NCI-H345 (cell line): ENCODE measurements around the gene HOXB4.

Experiments
- DNase-seq: peaks from one replicate; lab custom pipeline; 2025; lab: John Stamatoyannopoulos, UW

HOXB4 gene

DNA sequence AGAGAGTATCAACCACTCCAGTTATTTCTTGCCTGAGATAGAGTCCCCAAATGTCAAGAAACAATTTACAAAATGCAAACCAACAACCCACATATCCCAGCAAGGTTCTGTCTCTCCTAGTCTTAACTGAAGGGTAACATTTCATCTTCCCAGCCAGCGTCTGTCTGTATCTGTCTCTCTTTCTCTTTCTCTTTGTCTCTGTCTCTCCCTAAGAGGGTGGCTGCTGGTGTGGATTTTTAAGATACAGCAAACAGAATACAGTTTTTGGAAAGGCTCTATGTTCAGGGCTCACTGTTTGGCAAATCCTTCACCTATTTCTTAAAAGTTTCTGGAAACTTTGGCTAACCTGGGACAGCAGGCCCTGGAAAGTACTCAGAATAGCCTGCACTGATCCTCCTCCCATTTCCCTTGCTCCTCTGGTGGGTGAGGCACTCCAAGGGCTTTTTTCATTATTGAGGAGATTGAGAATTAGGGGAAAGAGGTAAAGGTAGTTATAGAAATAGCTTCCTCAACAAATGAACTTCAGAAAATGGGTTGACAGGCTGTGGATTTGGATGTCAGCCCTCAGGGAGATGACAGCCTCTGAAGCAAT is 6.2 kb downstream of the HOXB4 start:
- DNase-seq = no peak

DNA sequence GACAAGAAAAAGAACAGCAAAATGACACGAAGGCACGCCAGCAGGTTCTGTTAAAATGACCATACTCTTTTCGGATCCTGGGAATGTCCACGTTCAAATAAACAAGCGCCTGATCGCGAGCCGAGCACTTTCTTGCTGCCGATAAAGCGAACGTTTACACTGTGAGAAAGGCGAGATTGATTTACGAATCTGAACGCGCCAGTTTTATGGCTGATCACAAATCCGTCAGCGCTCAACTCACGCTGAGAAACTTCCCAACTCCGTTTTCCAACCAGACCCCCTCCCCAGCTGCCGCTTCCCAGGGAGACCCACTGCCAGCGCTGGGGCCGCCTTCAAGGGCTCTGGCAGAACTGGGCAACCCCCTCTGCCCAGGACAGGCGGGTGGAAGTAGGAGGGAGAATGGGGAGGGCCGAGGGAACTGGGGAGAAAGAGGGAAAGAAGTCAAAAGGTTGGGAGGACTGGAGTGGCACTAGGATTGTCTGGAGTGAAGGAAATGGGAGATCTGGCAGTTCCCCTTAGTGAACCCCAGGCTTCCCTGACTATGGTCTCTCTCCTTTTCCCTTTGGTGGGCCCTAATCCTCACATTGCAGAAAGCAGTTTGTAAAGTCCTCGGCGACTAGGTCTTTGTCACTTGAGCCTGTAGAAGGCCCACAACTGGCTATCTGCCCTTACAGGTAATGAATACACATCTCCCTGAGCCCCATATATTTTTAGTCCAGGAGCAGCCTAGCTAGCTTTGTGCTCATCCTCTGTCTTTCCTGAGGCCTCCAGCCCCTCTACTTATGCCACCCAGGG is 6.9 kb downstream of the HOXB4 start:
- DNase-seq = no peak

DNA sequence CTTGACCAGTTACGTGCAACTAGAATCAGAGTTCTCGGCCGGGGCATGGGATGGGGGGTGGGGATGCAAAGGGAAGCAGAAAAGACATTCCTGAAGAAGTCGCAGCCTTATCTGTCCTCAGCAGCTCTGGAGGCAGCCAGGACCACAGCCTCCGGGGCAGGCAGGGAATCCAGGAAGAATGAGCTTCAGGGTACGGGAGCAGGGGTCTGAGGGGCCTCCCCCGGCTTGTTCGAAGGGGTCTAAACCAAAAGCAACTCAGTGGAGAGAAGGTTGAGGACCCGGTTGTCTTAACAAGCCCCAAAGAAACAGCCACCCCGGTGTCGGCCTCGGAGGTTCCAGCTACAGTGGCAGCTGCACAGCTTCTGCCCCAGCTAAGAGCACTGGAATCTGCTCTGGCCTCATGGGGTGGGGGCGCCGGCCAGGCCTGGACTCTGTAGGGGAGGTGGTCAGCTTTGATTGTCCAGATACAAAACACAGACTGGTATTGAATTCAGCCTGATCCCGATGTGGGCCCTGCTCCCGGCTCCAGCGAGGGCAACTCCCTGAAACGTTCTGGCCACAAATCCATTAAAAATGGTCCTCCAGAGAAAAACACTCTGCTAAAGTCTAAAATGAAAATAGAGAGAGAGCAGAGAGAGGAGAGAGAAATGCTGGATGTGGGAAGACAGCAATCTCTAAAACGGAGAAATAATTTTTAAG is 7.7 kb downstream of the HOXB4 start:
- DNase-seq = no peak

DNA sequence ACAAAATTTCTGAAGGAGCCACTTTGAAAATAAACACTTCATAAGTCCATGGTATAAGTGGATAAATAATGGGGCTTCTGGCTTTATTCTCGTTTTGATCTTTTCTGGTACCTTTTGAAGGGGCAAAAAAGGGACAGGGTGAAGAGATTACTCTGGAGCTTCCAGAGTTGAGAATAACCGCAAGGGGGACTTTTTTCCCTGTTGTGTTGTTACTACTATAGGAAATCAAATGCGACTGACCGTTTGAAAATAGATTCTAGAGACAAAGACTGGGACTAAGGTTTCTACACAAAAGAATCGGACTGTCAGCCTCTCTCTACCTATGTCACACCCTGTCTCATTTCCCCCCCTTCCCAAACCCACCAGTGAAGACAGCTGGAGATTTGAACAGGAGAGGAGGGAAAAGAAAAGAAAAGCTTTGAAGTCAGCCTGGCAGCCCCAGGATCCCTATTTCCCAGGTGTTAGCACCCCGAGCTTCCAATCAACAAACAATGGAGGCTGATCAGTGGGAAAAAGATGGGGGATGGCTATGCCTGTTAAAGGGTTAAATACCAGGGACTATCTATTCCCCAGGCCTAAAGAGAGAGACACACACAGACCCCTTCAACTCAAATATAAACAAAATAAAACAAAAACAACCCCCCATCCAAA is 8.4 kb downstream of the HOXB4 start:
- DNase-seq = no peak

DNA sequence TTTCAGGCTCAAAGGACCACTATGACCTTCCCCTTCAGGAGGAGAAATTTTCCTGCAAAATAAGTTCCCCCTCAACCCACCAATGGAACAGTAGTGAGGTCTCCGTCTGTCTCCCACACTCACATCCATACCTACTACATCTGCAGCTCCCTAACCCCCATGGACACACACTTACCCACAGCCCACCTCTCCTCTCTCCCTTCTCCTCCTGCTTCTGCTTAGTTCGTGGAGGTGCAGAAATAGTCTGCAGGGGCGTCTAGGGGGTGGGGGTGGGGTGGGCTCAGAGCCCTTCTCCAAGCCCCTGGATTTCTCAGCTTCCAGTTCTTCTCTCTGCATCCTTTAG is 8.9 kb downstream of the HOXB4 start:
- DNase-seq = no peak

DNA sequence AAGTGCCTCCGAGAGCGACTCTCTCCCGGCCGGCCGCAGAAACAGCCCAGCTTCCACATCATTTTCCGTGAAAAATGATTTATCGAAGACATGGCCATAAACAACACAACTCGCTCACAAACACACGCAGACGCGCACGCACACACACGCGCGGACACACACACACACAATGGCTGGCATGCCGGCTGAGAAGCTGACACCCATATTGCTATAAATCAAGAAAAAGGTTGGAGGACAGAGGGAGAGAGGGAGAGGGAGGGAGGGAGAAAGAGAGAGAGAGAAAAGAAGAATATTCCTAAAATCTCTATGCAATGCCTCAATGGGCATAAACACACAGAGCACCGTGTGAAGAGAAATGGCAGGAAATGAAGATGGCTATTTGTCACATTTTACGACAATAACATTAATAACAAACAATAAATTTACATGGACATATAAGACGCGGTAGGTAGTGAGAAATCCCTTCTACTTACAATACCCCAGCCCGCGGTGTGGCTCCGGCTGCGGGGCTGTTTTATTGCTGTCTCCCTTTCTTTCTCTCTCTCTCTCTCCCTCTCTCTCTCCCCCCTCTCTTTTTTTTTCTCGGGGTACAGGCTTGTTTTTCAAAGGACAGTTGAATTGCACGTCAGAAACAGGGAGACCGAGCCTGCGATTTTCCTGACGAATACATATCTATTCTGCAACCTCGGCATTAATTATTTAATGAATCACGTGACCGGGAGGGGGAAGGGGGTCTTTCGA is 9.5 kb downstream of the HOXB4 start:
- DNase-seq = no peak

DNA sequence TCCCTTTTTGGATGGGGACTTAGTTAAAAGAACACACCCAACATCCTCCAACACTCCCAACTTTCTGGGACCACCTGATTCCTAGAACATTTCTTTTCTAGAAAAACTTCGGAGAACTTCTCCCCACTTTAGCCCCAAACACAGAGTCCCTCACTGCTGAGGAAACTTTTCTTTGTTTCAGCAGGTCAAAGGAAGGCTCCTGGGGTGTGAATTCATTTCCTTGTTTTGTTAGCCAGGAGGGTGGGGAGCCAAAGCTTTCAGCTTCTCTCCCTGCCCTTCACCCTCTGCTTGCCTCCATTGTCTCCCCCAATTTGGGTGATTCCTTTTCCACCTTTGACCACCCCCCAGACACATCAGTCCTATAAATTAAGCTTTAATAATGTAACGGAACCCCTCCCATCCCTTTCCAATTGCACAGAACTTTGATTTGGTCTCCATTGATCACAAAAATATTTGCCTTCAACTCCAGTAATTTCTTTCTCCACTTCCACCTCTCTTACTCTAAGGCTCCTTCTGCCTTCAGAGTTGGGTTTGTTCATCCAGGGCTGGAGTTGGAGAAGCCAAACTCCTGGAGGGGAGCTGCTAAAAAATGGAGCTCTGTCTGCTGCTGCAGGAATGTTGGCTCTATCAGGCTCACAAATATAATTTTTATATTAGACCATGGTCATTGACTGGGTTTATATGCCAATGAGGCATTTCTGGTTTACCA is 10.3 kb downstream of the HOXB4 start:
- DNase-seq = no peak

DNA sequence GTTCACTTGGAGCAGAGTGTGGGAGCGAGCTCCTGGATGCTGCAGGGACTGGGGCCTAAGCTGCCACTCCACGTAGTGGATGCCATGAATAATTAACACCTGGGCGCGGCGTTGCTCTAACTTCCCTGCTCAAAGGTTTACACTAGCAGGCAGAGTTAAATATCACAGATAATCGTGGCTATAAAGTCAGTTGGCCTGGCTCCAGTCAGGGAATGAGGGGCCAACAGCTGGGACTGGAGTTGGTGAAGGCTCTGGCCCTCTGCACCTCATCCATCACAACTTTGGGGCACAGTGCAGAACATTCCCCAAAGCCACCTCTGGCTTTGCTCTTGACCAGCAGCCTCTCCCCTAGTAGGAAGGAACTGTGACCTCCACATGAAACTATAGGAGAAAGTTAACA is 10.9 kb downstream of the HOXB4 start:
- DNase-seq = no peak

DNA sequence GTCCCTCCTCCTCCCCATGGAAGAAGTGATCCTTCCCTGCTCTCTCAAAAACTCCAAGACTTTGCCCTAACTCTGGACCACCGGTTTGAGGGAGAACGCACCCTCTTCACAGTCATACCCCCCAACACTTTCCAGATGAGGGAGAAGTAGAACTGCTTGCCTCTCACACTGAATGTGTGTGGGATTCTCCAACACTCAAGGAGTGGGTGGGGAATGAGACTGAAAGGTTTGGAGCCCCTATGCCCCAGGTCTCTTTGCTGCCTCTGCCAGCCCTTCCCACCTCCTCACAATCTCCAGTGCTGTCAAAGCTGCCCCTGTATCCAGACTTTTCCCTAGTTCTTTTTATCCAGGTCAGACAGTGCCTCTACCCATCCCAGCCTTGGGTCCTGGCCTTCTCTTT is 11.4 kb downstream of the HOXB4 start:
- no peak for DNase-seq

DNA sequence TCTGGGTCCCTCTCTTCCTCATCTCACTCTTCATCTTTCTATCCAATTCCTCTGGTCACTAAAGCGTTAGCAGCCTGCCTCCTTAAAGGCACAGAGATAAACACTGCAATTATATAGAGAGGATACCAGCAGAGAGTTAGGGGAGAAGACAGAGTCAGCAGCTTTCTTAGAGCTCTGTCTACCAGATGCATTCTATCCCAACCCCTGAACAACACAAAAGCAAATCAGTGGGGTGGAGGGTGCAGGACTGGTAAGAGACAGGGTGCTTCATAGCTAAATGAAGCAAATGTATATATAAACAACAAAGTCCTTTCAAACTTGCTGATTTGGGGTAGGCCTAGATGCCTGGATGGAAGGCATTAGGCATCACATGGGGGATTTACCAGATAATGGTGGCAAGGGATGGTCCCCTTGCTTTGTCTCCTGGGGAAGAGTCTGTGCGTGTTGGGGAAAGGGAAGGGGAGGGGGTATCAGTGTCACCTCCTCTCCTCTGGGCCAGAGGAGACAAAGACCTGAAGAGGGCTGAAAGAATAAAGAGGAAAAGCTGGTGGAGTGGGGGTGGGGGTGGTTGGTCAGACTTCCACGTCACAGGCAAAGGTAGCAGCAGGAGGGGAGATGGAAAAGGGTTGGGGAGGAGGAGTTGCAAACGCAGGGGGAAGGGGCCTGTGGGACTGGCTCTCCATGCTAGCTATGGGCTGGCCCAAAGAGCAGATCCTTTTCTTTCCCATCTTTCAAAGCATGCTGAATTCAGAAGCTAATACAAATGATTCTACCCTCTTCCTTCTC is 12.0 kb downstream of the HOXB4 start:
- no peak for DNase-seq

DNA sequence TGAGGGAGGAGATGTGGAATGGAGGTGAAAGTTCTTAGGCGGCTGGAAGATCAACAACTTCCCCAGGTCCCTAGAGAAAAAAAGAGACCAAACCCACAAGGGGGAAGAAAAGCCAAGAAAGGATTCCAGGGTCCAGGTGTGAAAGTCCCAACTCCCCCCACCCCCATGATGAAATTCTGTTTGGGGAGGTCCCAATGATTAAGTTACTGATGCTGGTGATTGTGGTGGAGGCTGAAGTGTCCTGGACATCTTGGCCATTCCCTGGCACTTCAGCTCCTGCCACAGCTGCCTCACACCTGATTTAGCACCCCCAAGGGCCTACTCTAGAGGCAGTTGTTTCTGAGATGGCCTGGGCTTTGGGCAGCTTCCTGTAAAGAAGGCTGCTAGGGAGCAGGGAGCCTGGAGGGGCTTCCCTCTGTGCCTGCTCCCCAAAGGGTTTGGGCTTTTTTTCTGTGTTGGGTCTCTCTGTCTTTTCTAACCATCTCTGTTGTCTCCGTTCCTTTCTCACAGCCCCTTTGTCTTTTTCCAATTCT is 13.1 kb downstream of the HOXB4 start:
- no peak for DNase-seq

DNA sequence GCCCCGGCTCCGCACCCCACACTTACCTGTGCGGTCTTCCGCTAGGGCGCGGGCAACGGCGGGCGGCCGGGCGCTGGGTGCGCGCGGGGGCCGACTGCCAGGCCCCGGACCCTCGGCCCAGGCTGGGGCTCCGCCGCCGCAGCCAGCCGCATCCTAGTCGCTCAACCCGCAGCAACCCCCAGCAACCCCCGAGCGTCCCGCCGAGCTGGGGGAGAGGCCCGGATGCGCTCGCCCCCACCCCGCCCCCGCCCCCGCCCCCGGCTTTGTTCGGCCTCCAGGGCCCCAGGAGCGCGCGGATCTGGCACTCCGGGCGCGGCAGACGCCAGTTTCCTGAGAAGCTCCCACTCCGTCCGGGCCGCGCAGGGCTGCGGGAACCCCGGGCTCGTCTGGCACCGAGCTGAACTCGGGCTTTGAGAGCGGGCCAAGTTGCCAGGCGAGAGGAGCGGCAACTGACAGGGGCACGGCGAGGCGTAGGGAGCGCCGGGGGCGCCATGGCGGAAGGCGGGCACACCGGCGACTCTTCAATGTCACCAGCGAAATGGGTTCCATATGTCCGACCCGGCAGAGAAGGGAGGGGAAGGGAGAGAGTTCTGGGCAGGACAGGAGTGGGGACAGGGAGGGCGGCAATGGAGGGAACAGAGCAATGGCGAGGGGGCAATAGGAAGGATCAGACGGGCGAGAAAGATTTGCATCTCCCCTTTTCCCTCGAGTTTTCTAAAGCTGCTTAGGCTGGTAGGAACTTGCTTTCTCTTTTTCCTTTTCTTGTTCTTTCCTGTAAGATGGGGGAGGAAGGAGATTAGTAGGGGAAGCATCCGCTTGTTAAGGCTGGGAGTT is 13.7 kb downstream of the HOXB4 start:
- no peak for DNase-seq

DNA sequence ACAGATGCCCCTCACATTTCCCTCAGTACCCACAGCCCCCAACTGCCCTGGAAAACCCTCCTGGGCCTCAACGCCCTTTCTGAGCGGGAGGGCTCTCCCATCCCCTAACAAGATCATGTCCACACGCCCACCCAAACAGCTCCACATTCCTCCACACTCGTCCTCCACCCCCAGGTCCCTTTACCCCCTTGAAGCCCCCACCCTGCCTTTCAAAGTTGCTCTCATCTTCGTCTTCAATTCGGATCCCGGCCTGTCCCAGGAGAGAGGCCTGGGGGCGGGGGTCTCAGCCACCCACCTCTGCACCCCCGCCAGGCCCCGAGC is 14.3 kb downstream of the HOXB4 start:
- DNase-seq = no peak

DNA sequence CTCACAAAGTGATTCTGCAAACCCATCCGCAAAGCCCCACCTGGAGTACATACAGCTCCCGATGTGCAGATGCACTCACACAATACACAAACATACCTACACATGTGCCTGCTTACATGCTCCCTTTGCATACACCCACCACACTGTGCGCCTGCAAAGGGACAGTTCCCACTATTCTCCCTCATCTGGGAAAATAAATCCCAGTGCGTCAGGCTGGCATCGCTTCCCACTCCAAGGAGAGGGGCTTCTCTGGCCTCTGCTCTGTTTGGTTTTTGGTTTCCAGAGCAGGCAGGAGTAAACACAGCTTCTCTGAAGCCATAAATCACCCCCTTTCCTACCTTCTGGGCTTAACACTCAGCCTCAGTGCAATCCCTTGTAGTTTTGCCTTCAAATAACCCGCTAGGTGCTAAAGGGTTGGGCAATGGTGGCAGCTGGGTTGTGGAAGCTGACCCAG is 14.7 kb downstream of the HOXB4 start:
- no peak for DNase-seq

DNA sequence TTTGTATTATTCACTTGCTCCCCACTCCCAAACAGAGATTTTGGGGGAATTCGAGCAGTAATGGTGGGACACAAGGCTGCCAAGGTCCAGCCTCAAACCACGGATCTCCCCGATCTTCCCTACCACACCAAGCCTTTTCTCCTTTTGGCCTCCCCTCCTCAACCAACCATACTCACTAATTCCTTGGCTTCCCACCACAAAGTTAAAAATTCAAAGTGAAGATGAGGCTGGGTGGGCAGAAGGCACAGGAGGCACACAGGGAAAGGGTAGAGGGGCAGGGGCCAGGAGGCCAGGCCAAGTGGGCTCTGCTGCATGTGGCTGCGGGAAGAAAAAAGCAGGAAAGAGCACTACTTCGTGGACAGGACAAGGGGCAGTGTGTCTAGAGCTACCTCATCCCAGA is 15.2 kb downstream of the HOXB4 start:
- DNase-seq = no peak

DNA sequence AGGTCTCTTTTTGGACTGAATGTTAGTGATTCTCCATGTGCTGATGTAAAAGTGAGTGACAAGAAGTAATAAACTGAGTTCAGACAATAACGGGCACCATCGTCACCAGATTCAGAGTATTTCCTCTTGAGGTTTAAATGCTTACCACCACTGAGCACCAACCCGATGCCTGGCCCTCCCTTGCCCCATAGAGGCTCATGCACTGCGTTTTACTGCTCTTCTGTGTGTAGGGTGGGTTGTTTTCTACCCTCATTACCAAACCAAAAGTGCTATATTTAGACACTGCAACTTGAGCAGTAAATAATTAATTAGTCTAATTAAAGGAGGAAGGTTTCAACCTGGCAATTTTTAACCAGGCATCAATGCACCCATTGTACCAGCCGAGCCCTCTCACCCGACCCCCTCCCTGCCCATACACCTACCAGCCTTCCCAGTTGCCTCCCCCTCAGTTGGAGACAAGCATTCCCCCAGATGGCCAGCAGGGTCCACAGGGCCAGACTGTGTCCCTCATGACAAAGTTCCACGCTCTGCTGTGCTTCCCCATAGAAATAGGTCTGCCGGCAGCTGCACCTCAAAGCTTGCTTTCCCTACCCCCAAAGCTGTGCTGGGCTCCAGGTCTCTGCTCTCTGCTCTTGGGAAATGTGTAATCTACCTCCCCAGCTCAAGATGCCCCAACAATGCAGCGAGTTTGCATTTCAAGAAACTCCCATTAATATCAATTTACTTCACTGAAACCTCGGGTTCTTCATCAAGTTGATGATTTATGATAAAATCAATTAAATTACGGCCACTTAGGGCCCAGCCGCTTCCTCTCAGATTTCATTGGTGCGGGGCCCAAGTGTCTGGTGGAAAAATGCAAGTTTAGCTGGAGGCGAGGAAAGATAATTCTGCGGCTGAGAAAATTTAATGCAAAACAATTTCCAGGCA is 16.0 kb downstream of the HOXB4 start:
- DNase-seq = no peak

DNA sequence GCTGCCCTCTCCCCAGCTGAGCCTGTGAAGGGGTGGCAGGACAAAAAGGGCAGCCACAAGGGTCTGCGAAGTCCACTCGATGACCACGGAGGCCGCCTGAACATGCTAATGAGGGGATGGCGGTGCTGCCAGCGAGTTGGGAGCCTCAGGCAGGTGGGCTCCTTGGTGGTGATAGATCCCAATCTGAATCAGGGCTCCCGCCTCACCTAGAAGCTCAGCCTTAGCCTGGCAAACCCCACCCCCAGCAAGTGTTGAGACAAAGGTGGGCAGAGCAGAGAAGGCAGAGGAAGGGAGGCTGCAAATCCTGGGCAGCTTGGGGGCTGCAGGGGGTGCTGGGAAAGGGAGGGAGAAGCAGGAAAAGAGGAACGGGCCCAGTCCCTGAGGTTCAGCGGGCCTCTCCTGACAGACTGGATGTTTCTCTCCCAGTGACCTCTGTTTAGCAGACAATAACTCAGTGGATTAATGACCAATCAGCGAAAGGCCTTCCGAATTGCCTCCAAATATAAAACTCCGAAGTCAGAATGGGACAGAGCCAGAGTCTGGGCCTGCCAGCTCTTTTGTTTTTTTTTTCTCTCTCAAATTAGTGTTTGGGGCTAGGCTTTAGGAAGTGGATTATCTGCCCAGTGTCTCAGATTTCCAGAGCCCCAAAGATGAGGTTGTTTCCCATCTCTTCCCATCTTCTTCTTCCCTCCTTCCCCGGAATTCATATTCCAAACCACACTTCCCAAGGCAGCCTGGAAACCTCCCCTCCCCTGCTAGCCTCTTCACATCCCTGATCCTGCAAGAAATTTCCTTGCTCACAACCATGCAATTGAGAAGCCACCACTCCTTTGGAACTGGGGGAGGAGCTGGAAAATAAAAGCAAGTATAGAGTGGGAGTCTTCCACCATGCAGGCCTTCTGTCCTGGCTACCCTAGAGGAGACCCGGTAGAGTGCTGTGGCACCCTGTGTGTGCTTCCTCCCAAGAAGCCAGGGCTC is 18.0 kb downstream of the HOXB4 start:
- no peak for DNase-seq
